ENCODE data around the gene CCDC68. TPM values are rescaled to one million over a fixed set of nuclear protein-coding genes. Genes with fewer than 3 reads are reported as not detected.

CCDC68 gene
- total and polyA plus RNA-seq, 2 of the 13 experiments (the other 11 are each of a cell fraction or from before 2014, with no cell fraction given) = 4.6 to 13.3 TPM

GRCh38 chr18:54946149-54946581 lies 13.1 kb downstream of the CCDC68 start (continued):
- TF ChIP-seq, protein P1, sequence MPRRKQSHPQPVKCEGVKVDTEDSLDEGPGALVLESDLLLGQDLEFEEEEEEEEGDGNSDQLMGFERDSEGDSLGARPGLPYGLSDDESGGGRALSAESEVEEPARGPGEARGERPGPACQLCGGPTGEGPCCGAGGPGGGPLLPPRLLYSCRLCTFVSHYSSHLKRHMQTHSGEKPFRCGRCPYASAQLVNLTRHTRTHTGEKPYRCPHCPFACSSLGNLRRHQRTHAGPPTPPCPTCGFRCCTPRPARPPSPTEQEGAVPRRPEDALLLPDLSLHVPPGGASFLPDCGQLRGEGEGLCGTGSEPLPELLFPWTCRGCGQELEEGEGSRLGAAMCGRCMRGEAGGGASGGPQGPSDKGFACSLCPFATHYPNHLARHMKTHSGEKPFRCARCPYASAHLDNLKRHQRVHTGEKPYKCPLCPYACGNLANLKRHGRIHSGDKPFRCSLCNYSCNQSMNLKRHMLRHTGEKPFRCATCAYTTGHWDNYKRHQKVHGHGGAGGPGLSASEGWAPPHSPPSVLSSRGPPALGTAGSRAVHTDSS (CRISPR knock-in tag; conservative IDR thresholded peaks at IDR 0.05) = no peak
- no peak for TF ChIP-seq SRSF9 (IDR thresholded peaks at IDR 0.05; ENCODE audit: borderline replicate concordance, insufficient read depth, low read depth, low read length, poor library complexity, severe bottlenecking)
- no peak for TF ChIP-seq ZNF329 (CRISPR knock-in tag; IDR thresholded peaks at IDR 0.05; ENCODE audit: low read depth)
- no peak for TF ChIP-seq KDM5B (CRISPR knock-in tag; IDR thresholded peaks at IDR 0.05; ENCODE audit: borderline replicate concordance)
- TF ChIP-seq, protein P2, sequence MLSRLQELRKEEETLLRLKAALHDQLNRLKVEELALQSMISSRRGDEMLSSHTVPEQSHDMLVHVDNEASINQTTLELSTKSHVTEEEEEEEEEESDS (CRISPR knock-in tag; IDR thresholded peaks at IDR 0.05; ENCODE audit: borderline replicate concordance) = no peak
- no peak for TF ChIP-seq CHD2 (IDR thresholded peaks at IDR 0.05; ENCODE audit: low read depth, low read length)
- TF ChIP-seq MBD4 (IDR thresholded peaks at IDR 0.05; ENCODE audit: borderline replicate concordance, low read length) = peak; percentile 78; the same call in 1 of the 2 replicates
- peak; percentile 65; the same call in 1 of the 2 replicates for TF ChIP-seq SIX1 (CRISPR knock-in tag; IDR thresholded peaks at IDR 0.05; ENCODE audit: borderline replicate concordance)
- TF ChIP-seq ZNF788 (CRISPR knock-in tag; IDR thresholded peaks at IDR 0.05; ENCODE audit: borderline replicate concordance) = peak; percentile 89; the same call in 1 of the 2 replicates
- TF ChIP-seq ZFP1 (CRISPR knock-in tag; IDR thresholded peaks at IDR 0.05) = no peak; the same call in 1 of the 2 replicates

- peaks cover 60% of the 10 kb centered on the region for H3K4me1 ChIP-seq (ENCODE audit: insufficient read depth, low read length)
- H3K4me2 ChIP-seq (ENCODE audit: low read depth, low read length) = peak overlapping the region; percentile 59
- ChIA-PET CTCF (ENCODE audit: low intra/inter-chr PET ratio, low total read pairs) (no interaction called here), POLR2A (no interaction called here)
- H3K4me3 ChIP-seq (replicated peaks in 1 of 3; ENCODE audit: insufficient read depth in 1 of 3, low read depth in 2 of 3, low read length in 3 of 3) = peak overlapping the region in 2 of 3 experiments; percentile 44 to 49; a peak in 5 of 6 replicates
- H3K9me3 ChIP-seq (ENCODE audit: low read length) = no peaks in the 10 kb centered on the region
- H3K27ac ChIP-seq (ENCODE audit: extremely low read length, insufficient read depth, low read length) = peak overlapping the region; percentile 85
- ATAC-seq = peak; percentile 53
- BruUV-seq (replicated peaks) = TSS peak; percentile 47
- no peaks in the 10 kb centered on the region for H3K27me3 ChIP-seq (ENCODE audit: control insufficient read depth in 1 of 2, insufficient read depth in 2 of 2, low read length in 2 of 2)
- no peaks in the 10 kb centered on the region for H4K20me1 ChIP-seq (ENCODE audit: insufficient read depth, low read length)
- WGBS (ENCODE audit: low lambda C conversion rate) = 66% methylated on average over 4 of the region's 4 CpGs
- peak; percentile 29 for DNase-seq (ENCODE audit: low spot score)
- in situ Hi-C loops (cut with HindIII; ENCODE audit: extremely low pct_ligation_motif_present, low pct_unique_long_range_greater_than_20kb) (no loop called here), intact Hi-C loops (cut with micrococcal nuclease; ENCODE audit: unreplicated experiment) (loop anchor here (1.0 to 10.0 kb wide), 2 partner anchors 12 to 181 kb away; no protein-coding TSS in a partner anchor)
- peak overlapping the region; percentile 59 for H3K9ac ChIP-seq (ENCODE audit: insufficient read depth, low read depth, low read length)
- peaks cover 2% of the 10 kb centered on the region for H3K79me2 ChIP-seq (ENCODE audit: insufficient read depth, low read length)
- H2AFZ ChIP-seq (ENCODE audit: low read length) = no peak overlapping the region
- FAIRE-seq = no peak
- H3K36me3 ChIP-seq (replicated peaks in 1 of 2; ENCODE audit: control insufficient read depth in 1 of 2, insufficient read depth in 2 of 2, low read length in 2 of 2) = peaks cover 0 to 7% of the 10 kb centered on the region in 2 experiments; a peak in 1 of 5 replicates
- no peak for TF ChIP-seq ZNF138 (CRISPR knock-in tag; IDR thresholded peaks at IDR 0.05; ENCODE audit: low read depth)
- 0 out of 2 replicates have a peak, but pooled peaks have one; percentile 13 for TF ChIP-seq EHMT2 (IDR thresholded peaks at IDR 0.05; ENCODE audit: borderline replicate concordance, low read depth, low read length)
- no peak for TF ChIP-seq HNRNPLL (IDR thresholded peaks at IDR 0.05; ENCODE audit: low read depth, low read length, poor library complexity, severe bottlenecking)
These were observed 13.6 kb downstream of the CCDC68 start for GRCh38 chr18:54945576-54946125.

Data from HepG2 (cell line).